Trophoblast cell (in vitro differentiated cells and primary cell): ENCODE measurements around the gene LGSN.

Experiments
- DNase-seq, 2 donors: peaks; one replicate each; pipeline ENCODE4 v3.0.0-alpha.2; 2016
- H2AFZ ChIP-seq: 2 replicates; pipeline ENCODE4 v1.6.1; 2013; ENCODE audit warnings: low read length, moderate library complexity, mild to moderate bottlenecking; ENCODE audit not compliant: insufficient read depth, poor library complexity
- H2AK5ac ChIP-seq: 2 replicates; pipeline ENCODE4 v1.6.1; 2013; ENCODE audit warnings: mild to moderate bottlenecking, low read length
- H2BK120ac ChIP-seq: 2 replicates; pipeline ENCODE4 v1.6.1; 2013; ENCODE audit warnings: low read length, mild to moderate bottlenecking, moderate library complexity; ENCODE audit not compliant: insufficient read depth, poor library complexity
- H2BK12ac ChIP-seq: 2 replicates; pipeline ENCODE4 v1.6.1; 2013; ENCODE audit warnings: mild to moderate bottlenecking, low read length, moderate library complexity
- H2BK5ac ChIP-seq: 2 replicates; pipeline ENCODE4 v1.6.1; 2013; ENCODE audit warnings: low read length, low read depth, moderate library complexity, mild to moderate bottlenecking; ENCODE audit not compliant: poor library complexity
- H3K14ac ChIP-seq: 2 replicates; pipeline ENCODE4 v1.6.1; 2013; ENCODE audit warnings: mild to moderate bottlenecking, low read length
- H3K18ac ChIP-seq: 2 replicates; pipeline ENCODE4 v1.6.1; 2013; ENCODE audit warnings: mild to moderate bottlenecking, low read length
- H3K23ac ChIP-seq: 2 replicates; pipeline ENCODE4 v1.6.1; 2013; ENCODE audit warnings: low read length
- H3K27ac ChIP-seq: 2 replicates; pipeline ENCODE4 v1.5.1; 2013; ENCODE audit warnings: low read depth, mild to moderate bottlenecking, inconsistent platforms, low read length, moderate library complexity
- H3K27me3 ChIP-seq: 2 replicates; pipeline ENCODE4 v1.6.1; 2013; ENCODE audit warnings: inconsistent platforms, mild to moderate bottlenecking, low read length, moderate library complexity; ENCODE audit not compliant: insufficient read depth
- H3K36me3 ChIP-seq, 2 experiments: 1 replicate in 1 of 2; 2 replicates in 1 of 2; pipeline ENCODE4 v1.6.1; 2013; ENCODE audit warnings: low read length in 2 of 2, mild to moderate bottlenecking in 2 of 2, moderate library complexity in 1 of 2; ENCODE audit not compliant: insufficient read depth in 2 of 2, control insufficient read depth in 1 of 2
- H3K4ac ChIP-seq: 2 replicates; pipeline ENCODE4 v1.6.1; 2013; ENCODE audit warnings: low read depth, mild to moderate bottlenecking, low read length, moderate library complexity
- H3K4me1 ChIP-seq, 2 experiments: 1 replicate in 1 of 2; 2 replicates in 1 of 2; pipeline ENCODE4 v1.6.1; 2013; ENCODE audit warnings: low read length in 2 of 2, mild to moderate bottlenecking in 2 of 2, moderate library complexity in 1 of 2; ENCODE audit not compliant: insufficient read depth in 2 of 2, control insufficient read depth in 1 of 2
- H3K4me2 ChIP-seq: 2 replicates; pipeline ENCODE4 v1.6.1; 2013; ENCODE audit warnings: inconsistent platforms, mild to moderate bottlenecking, low read length, moderate library complexity
- H3K4me3 ChIP-seq: 2 replicates; pipeline ENCODE4 v1.5.1; 2013; ENCODE audit warnings: mild to moderate bottlenecking, low read depth, low read length, inconsistent platforms
- H3K79me1 ChIP-seq: one replicate; pipeline ENCODE4 v1.6.1; 2013; ENCODE audit warnings: low read length
- H3K79me2 ChIP-seq: 2 replicates; pipeline ENCODE4 v1.6.1; 2013; ENCODE audit warnings: low read length, mild to moderate bottlenecking; ENCODE audit not compliant: control insufficient read depth, insufficient read depth, poor library complexity
- H3K9ac ChIP-seq: 2 replicates; pipeline ENCODE4 v1.6.1; 2013; ENCODE audit warnings: mild to moderate bottlenecking, low read length
- H3K9me3 ChIP-seq: 2 replicates; pipeline ENCODE4 v1.6.1; 2013; ENCODE audit warnings: low read depth, mild to moderate bottlenecking, control low read depth, inconsistent platforms, low read length; ENCODE audit not compliant: insufficient read depth
- H4K12ac ChIP-seq: 2 replicates; pipeline ENCODE4 v1.6.1; 2013; ENCODE audit warnings: low read depth, mild to moderate bottlenecking, low read length, moderate library complexity
- H4K8ac ChIP-seq: 2 replicates; pipeline ENCODE4 v1.6.1; 2013; ENCODE audit warnings: low read depth, mild to moderate bottlenecking, low read length, moderate library complexity
- H4K91ac ChIP-seq: one replicate; pipeline ENCODE4 v1.6.1; 2013; ENCODE audit warnings: low read depth, mild to moderate bottlenecking, low read length, moderate library complexity
- WGBS: extraction: QIAGEN DNeasy Blood & Tissue Kit; methylation state at CpG from one replicate; pipeline ENCODE4 v1.1.7; 2013; ENCODE audit warnings: missing lambda C conversion rate; ENCODE audit not compliant: insufficient read length, insufficient coverage; ENCODE audit errors: extremely low coverage; 5-methylcytosine and 5-hydroxymethylcytosine counted together

The LGSN gene

GRCh38 chr6:63321821-63322220 lies 2.0 kb upstream of the LGSN start:
- H3K4ac ChIP-seq = no peak overlapping the region
- no peak overlapping the region for H2AFZ ChIP-seq
- no peaks in the 10 kb centered on the region for H3K79me2 ChIP-seq
- H2BK5ac ChIP-seq = no peak overlapping the region
- H3K4me2 ChIP-seq = no peak overlapping the region
- DNase-seq = no peak
- H3K23ac ChIP-seq = no peak overlapping the region
- peaks cover 0 to 7% of the 10 kb centered on the region in 2 experiments for H3K4me1 ChIP-seq
- no CpG with 5 or more reads among the region's 1 CpG for WGBS
- no peak overlapping the region for H3K9ac ChIP-seq
- H3K27ac ChIP-seq = no peak overlapping the region
- H4K8ac ChIP-seq = no peak overlapping the region
- H3K27me3 ChIP-seq = no peaks in the 10 kb centered on the region
- H3K18ac ChIP-seq = no peak overlapping the region
- H3K4me3 ChIP-seq = no peak overlapping the region
- H3K79me1 ChIP-seq = no peaks in the 10 kb centered on the region
- H3K9me3 ChIP-seq = peaks cover 3% of the 10 kb centered on the region
- no peaks in the 10 kb centered on the region for H3K36me3 ChIP-seq
- H2BK120ac ChIP-seq = no peak overlapping the region
- no peak overlapping the region for H2BK12ac ChIP-seq
- H4K12ac ChIP-seq = no peak overlapping the region
- H3K14ac ChIP-seq = no peak overlapping the region
- no peak overlapping the region for H2AK5ac ChIP-seq
- no peak overlapping the region for H4K91ac ChIP-seq

- Histone ChIP-seq H3K79me2 (no peaks in the 10 kb centered on the region), H2AFZ (no peak overlapping the region), H2BK120ac (no peak overlapping the region), H4K12ac (no peak overlapping the region), H4K8ac (no peak overlapping the region), H3K9me3 (no peaks in the 10 kb centered on the region), H3K36me3 (no peaks in the 10 kb centered on the region), H3K4me2 (no peak overlapping the region), H3K23ac (no peak overlapping the region), H2BK5ac (no peak overlapping the region), H2BK12ac (no peak overlapping the region), H2AK5ac (no peak overlapping the region), H3K27ac (no peak overlapping the region), H3K4me1 (peaks cover 0 to 9% of the 10 kb centered on the region in 2 experiments), H4K91ac (no peak overlapping the region), H3K14ac (no peak overlapping the region), H3K79me1 (no peaks in the 10 kb centered on the region), H3K9ac (no peak overlapping the region), H3K27me3 (no peaks in the 10 kb centered on the region), H3K4me3 (no peak overlapping the region), H3K4ac (no peak overlapping the region), H3K18ac (no peak overlapping the region)
- DNase-seq = no peak
- WGBS = no CpG with 5 or more reads among the region's 1 CpG
Measured at GRCh38 chr6:63317641-63318040, 2.1 kb downstream of the LGSN start.

- H3K27me3 ChIP-seq = no peaks in the 10 kb centered on the region
- H3K36me3 ChIP-seq = no peaks in the 10 kb centered on the region
Measured at GRCh38 chr6:63316113-63316512, 3.7 kb downstream of the LGSN start.

GRCh38 chr6:63313111-63313510 lies 6.7 kb downstream of the LGSN start:
- DNase-seq = peak; percentile 34 to 56
- no peak overlapping the region for H4K8ac ChIP-seq
- no peak overlapping the region for H4K12ac ChIP-seq
- peaks cover 0 to 4% of the 10 kb centered on the region in 2 experiments for H3K4me1 ChIP-seq
- no CpG with 5 or more reads among the region's 2 CpGs for WGBS
- no peak overlapping the region for H3K18ac ChIP-seq
- H3K9ac ChIP-seq = no peak overlapping the region
- no peaks in the 10 kb centered on the region for H3K36me3 ChIP-seq
- no peak overlapping the region for H3K4me3 ChIP-seq
- no peak overlapping the region for H3K14ac ChIP-seq
- no peaks in the 10 kb centered on the region for H3K27me3 ChIP-seq
- H4K91ac ChIP-seq = no peak overlapping the region
- no peaks in the 10 kb centered on the region for H3K79me2 ChIP-seq
- H3K79me1 ChIP-seq = no peaks in the 10 kb centered on the region
- no peak overlapping the region for H3K4me2 ChIP-seq
- H2BK12ac ChIP-seq = no peak overlapping the region
- no peak overlapping the region for H2AK5ac ChIP-seq
- no peak overlapping the region for H3K23ac ChIP-seq
- no peak overlapping the region for H2AFZ ChIP-seq
- no peaks in the 10 kb centered on the region for H3K9me3 ChIP-seq
- H3K4ac ChIP-seq = no peak overlapping the region
- no peak overlapping the region for H2BK120ac ChIP-seq
- H2BK5ac ChIP-seq = no peak overlapping the region
- H3K27ac ChIP-seq = no peak overlapping the region

More at GRCh38 chr6:63316113-63316512, 3.7 kb downstream of the LGSN start:
- no peak overlapping the region for H4K91ac ChIP-seq
- no peak for DNase-seq
- no peak overlapping the region for H3K18ac ChIP-seq
- WGBS = no CpG with 5 or more reads among the region's 3 CpGs
- H4K12ac ChIP-seq = no peak overlapping the region
- H2AFZ ChIP-seq = no peak overlapping the region
- no peaks in the 10 kb centered on the region for H3K9me3 ChIP-seq
- H2BK12ac ChIP-seq = no peak overlapping the region
- H3K79me2 ChIP-seq = no peaks in the 10 kb centered on the region
- H3K4ac ChIP-seq = no peak overlapping the region
- H3K4me1 ChIP-seq = peaks cover 0 to 9% of the 10 kb centered on the region in 2 experiments
- H2BK120ac ChIP-seq = no peak overlapping the region
- no peak overlapping the region for H3K27ac ChIP-seq
- no peak overlapping the region for H3K4me3 ChIP-seq
- no peak overlapping the region for H3K4me2 ChIP-seq
- no peak overlapping the region for H2BK5ac ChIP-seq
- H3K79me1 ChIP-seq = no peaks in the 10 kb centered on the region
- no peak overlapping the region for H2AK5ac ChIP-seq
- no peak overlapping the region for H4K8ac ChIP-seq
- H3K23ac ChIP-seq = no peak overlapping the region
- H3K14ac ChIP-seq = no peak overlapping the region
- H3K9ac ChIP-seq = no peak overlapping the region
